Erythroblast (primary cell): Measurements from ENCODE around the gene TBC1D23.

Experiments used
- GATA1 ChIP-seq: IDR thresholded peaks from 2 replicates; pipeline ENCODE4 v1.6.1; 2011; ENCODE audit warnings: low read depth, mild to moderate bottlenecking, control low read depth, low read length, moderate library complexity
- POLR2A ChIP-seq: IDR thresholded peaks from 2 replicates; pipeline ENCODE4 v1.6.1; 2011; ENCODE audit warnings: mild to moderate bottlenecking, low read length

- TF ChIP-seq POLR2A (no peak), GATA1 (no peak)
Observed at GRCh38 chr3:100274361-100274760, 13.6 kb downstream of the TBC1D23 start.
